Rectal smooth muscle tissue (tissue), 1 donor: ENCODE results near the gene ZFP36L2.

Source experiments
- H3K27ac ChIP-seq: one replicate; pipeline ENCODE4 v1.7.0; 2013; ENCODE audit warnings: low read depth, low read length, inconsistent platforms
- H3K27me3 ChIP-seq: one replicate; pipeline ENCODE4 v1.7.0; 2013; ENCODE audit warnings: low read length; ENCODE audit not compliant: control insufficient read depth, insufficient read depth
- H3K36me3 ChIP-seq: one replicate; pipeline ENCODE4 v1.7.0; 2013; ENCODE audit warnings: low read length; ENCODE audit not compliant: control insufficient read depth, insufficient read depth
- H3K4me1 ChIP-seq: one replicate; pipeline ENCODE4 v1.7.0; 2013; ENCODE audit warnings: low read length; ENCODE audit not compliant: control insufficient read depth, insufficient read depth
- H3K4me3 ChIP-seq: one replicate; pipeline ENCODE4 v1.7.0; 2013; ENCODE audit warnings: low read length
- H3K9ac ChIP-seq: one replicate; pipeline ENCODE4 v1.7.0; 2013; ENCODE audit warnings: low read length

ZFP36L2 gene

GRCh38 chr2:43219383-43220228 lies 6.8 kb downstream of the ZFP36L2 start:
- H3K27ac ChIP-seq = peak overlapping the region; percentile 100
- H3K9ac ChIP-seq = peak overlapping the region; percentile 58
- H3K36me3 ChIP-seq = peaks cover 15% of the 10 kb centered on the region
- H3K4me1 ChIP-seq = peaks cover 39% of the 10 kb centered on the region
- H3K27me3 ChIP-seq = no peaks in the 10 kb centered on the region
- H3K4me3 ChIP-seq = peak overlapping the region; percentile 96

DNA sequence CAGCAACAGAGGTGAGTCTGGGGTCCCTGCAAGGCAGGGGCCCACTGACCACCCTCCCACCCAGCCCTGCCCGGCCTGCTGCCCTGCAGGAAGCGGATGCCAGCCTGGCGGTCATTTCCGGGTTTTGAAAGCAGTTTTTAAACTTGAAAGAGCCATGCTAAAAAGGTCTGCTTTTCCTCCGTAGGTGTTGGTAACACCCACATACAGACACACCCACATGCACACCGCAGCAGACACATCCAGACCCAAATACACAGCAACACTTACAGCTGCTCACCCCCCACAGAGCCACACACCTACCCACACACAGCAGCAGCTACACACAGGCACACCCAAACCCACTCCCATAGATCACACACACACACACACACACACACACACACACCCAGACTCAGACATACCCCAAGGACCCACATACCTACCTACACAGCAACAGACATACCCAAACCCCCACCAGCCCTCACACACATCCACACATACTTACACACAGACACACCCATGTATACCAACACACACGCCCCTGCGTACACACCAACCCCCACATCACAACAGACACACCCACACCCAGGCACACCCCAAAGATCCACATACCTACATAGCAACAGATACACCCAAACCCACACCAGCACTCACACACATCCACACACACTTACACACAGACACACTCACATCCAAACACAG lies 7.6 kb downstream of the ZFP36L2 start:
- H3K9ac ChIP-seq = peak overlapping the region; percentile 58
- no peaks in the 10 kb centered on the region for H3K27me3 ChIP-seq
- H3K27ac ChIP-seq = peak overlapping the region; percentile 100
- peaks cover 39% of the 10 kb centered on the region for H3K4me1 ChIP-seq
- peak overlapping the region; percentile 96 for H3K4me3 ChIP-seq
- peaks cover 8% of the 10 kb centered on the region for H3K36me3 ChIP-seq

GRCh38 chr2:43218155-43218701 lies 8.2 kb downstream of the ZFP36L2 start:
- Histone ChIP-seq H3K4me1 (peaks cover 39% of the 10 kb centered on the region), H3K9ac (no peak overlapping the region), H3K27ac (peak overlapping the region; percentile 100), H3K27me3 (no peaks in the 10 kb centered on the region), H3K36me3 (peaks cover 3% of the 10 kb centered on the region), H3K4me3 (peak overlapping the region; percentile 96)

DNA sequence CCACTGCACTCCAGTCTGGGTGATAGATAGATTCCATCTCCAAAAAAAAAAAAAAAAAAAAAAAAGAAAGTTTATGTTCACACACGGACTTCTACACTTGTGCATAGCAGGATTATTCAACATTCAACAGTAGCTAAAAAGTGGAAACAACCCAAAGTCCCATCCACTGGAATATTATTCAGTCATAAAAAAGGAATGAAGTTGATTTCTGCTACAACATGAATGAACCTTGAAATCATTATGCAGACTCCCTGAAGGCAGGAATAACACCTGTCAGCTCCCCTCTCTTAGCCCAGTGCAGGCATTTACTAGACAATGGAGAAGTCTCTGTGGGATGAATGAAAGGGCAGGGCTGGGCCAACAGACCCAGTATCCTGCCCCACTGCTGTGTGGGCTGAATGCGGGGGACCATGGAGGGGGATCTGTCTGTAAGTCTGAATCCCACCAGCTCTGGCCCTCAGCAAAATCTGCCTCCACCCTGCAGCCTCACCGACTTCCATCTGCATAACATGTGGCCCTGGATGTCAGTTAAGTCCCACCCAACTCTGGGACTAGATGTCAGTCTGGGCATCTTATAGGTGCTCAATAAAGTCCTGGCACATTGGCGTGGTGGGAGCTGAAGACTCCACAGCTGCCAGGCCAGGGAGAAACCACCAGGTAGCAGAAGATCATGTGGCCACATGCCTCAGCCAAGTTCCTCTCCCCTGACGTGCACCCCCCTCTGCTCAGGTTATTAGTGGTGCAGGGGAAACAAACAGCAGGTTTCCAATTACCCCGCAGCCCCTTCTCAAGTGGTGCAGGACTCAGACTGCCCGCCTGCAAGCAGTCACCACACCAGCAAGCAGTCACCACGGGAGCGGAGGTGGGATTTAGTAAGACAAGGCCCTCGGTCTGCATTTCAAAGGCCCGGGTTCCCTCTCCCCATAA lies 8.9 kb downstream of the ZFP36L2 start:
- Histone ChIP-seq H3K9ac (no peak overlapping the region), H3K4me3 (peak overlapping the region; percentile 1), H3K4me1 (peaks cover 34% of the 10 kb centered on the region), H3K27me3 (no peaks in the 10 kb centered on the region), H3K27ac (peak overlapping the region; percentile 100), H3K36me3 (no peaks in the 10 kb centered on the region)

DNA sequence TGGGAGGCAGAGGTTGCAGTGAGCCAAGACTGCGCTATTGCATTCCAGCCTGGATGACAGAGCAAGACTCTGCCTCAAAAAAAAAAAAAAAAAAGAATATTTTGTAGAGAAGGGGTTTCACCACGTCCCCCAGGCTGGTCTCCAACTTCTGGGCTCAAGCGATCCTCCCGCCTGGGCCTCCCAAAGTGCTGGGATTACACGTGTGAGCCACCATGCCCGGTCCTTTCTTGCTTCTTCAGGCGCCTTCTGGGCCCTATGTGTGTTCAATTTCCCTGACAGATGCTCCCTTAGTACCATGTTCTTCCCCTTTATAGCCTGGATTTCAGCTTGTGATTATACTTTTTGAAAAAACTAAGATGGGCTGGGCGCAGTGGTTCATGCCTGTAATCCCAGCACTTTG lies 9.8 kb downstream of the ZFP36L2 start:
- Histone ChIP-seq H3K4me1 (peaks cover 31% of the 10 kb centered on the region), H3K27me3 (no peaks in the 10 kb centered on the region), H3K9ac (no peak overlapping the region), H3K27ac (no peak overlapping the region), H3K4me3 (no peak overlapping the region), H3K36me3 (no peaks in the 10 kb centered on the region)

DNA sequence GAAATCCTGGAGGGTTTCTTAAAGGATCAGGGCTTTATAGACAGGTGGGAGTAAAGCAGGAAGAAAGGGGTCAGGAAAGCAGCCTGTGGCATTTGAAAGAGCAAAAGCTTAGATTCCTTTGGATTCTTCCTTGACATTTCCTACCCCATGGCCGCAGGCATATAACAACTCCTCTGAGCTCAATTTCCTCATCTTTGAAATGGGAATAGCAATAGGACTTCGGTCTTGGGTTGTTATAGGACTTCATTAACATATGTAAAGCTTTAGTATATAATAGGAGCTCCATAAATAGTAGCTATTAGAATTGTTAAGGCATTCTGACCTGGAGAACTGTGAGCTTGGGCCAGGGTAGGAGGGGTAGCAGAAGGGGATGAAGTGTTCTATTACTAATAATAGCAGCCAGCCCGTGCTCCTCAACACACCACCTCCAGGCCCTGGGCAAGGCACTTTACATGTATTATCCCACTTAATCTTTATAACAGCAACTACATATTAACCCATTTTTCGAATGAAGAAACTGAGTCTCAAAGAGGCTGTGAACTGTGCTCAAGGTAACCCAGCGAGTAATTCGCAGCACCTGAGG lies 10.6 kb downstream of the ZFP36L2 start:
- no peak overlapping the region for H3K27ac ChIP-seq
- no peaks in the 10 kb centered on the region for H3K27me3 ChIP-seq
- no peak overlapping the region for H3K9ac ChIP-seq
- no peak overlapping the region for H3K4me3 ChIP-seq
- H3K36me3 ChIP-seq = no peaks in the 10 kb centered on the region
- peaks cover 24% of the 10 kb centered on the region for H3K4me1 ChIP-seq

GRCh38 chr2:43214253-43214652 lies 12.2 kb downstream of the ZFP36L2 start:
- Histone ChIP-seq H3K36me3 (no peaks in the 10 kb centered on the region), H3K4me1 (peaks cover 23% of the 10 kb centered on the region), H3K27me3 (no peaks in the 10 kb centered on the region), H3K27ac (no peak overlapping the region), H3K9ac (no peak overlapping the region), H3K4me3 (no peak overlapping the region)

DNA sequence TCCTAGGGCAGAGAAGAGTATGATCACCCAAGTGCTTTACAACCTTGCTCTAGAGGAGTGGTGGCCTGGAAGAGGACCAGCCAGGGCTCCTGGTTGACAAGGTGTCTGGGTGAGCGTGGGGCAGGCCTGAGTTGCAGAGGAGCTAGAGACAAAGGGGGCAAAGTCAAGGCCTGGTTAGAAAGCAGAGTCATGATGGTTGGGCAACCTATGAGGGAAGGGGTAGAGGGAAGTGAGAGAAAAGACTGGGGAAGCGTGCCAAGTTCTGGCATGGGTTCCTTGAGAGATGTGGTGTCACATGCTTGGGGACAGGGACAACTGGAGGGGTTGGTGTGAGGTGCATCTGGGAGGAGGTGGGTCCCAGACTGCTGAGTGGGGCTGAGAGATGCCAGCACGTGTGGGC lies 13.5 kb downstream of the ZFP36L2 start:
- Histone ChIP-seq H3K4me3 (no peak overlapping the region), H3K27ac (no peak overlapping the region), H3K27me3 (no peaks in the 10 kb centered on the region), H3K9ac (no peak overlapping the region), H3K36me3 (no peaks in the 10 kb centered on the region), H3K4me1 (peaks cover 12% of the 10 kb centered on the region)

DNA sequence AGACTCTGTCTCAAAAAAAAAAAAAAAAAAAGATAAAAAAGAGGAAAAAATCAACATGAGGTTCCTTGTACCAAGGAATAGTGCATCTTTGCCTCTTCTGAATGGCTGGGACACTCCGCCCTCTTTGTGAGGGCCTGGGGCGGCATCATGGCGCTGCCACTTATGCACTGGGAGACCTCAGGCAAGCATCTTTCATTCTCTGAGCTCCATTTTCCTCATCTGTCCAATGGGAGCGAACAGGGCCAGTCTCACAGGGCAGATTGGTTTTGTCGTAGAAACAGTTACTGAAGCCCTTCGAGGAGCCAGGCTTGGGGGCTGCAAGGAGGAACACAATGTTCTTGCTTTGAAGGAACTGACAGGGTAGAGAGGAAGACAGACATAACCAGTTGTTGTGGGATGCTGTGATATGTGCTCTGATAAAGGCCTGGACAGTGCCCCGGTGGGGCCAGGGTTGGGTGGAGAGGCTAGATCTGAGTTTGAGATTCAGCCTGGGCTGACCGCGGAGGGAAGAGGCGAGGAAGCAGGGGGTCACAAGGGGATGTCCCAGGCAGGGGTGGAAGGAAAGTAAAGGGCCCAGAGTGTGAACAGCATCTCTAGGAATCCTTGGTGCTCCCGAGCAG lies 14.1 kb downstream of the ZFP36L2 start:
- H3K36me3 ChIP-seq = no peaks in the 10 kb centered on the region
- H3K9ac ChIP-seq = no peak overlapping the region
- peaks cover 9% of the 10 kb centered on the region for H3K4me1 ChIP-seq
- no peaks in the 10 kb centered on the region for H3K27me3 ChIP-seq
- H3K4me3 ChIP-seq = no peak overlapping the region
- no peak overlapping the region for H3K27ac ChIP-seq

DNA sequence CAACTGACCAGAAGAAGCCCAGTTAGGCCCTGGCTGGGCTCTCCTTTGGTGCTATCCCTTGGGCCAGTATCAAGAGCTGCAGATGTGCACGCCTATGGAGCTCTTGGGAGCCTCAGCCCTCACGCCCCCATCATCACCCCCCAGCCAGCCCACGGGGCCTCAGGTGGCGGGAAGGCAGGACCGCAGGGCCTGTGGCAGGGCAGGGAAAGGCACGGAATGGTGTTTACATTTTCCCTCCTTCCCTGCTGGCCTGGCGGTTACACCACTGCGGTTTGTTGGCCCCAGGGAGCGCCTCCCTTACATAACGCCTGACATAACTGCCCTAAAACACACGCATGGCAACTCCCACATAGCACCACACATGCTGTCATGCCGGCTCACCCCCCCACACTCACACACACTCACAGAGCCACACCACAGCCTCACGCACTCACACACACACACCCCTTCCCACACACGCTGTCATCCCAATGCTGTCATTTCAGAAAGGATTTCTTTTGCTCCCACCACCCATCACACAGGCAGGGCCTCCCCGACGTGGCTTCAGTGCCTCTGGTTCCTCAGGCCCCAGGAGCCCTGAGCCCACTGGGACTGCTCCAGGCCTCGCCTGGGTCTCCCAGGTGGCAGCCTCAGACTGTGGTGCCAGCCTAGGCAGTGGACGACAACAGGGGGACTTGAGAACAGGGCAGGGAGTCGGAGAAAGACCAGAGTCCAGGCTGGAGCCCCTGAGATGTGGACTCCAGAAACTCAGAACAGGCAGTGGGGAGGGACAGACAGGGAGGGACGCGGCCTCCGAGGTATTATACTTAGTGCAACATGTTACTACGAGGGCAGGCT lies 15.7 kb downstream of the ZFP36L2 start:
- Histone ChIP-seq H3K4me3 (no peak overlapping the region), H3K27ac (peak overlapping the region; percentile 45), H3K9ac (no peak overlapping the region), H3K36me3 (no peaks in the 10 kb centered on the region), H3K4me1 (peaks cover 9% of the 10 kb centered on the region), H3K27me3 (no peaks in the 10 kb centered on the region)

- H3K4me3 ChIP-seq = no peak overlapping the region
- no peaks in the 10 kb centered on the region for H3K36me3 ChIP-seq
These were observed 16.3 kb downstream of the ZFP36L2 start for GRCh38 chr2:43210125-43210466.

More at GRCh38 chr2:43210125-43210466, 16.3 kb downstream of the ZFP36L2 start:
- H3K4me1 ChIP-seq = peaks cover 9% of the 10 kb centered on the region
- no peak overlapping the region for H3K27ac ChIP-seq
- no peaks in the 10 kb centered on the region for H3K27me3 ChIP-seq
- H3K9ac ChIP-seq = no peak overlapping the region
